Upper lobe of right lung (tissue), 1 donor: Measurements from ENCODE around the gene ESR2. TPM values are rescaled to one million over a fixed set of nuclear protein-coding genes. Genes with fewer than 3 reads are reported as not detected.

Experiments
- ATAC-seq: fragments of 200-7000 bp; cut with Tn5 transposase; one replicate; pipeline ENCODE4 v1.9.1; 2020; ENCODE audit warnings: mild to moderate bottlenecking, moderate library complexity
- DNase-seq: peaks from one replicate; pipeline ENCODE4 v3.0.0-alpha.2; 2020
- H3K27ac ChIP-seq: fragments of 200-600 bp; one replicate; pipeline ENCODE4 v1.8.0; 2022
- H3K27me3 ChIP-seq: fragments of 200-600 bp; one replicate; pipeline ENCODE4 v1.8.0; 2022; ENCODE audit warnings: mild to moderate bottlenecking
- H3K36me3 ChIP-seq: fragments of 200-600 bp; one replicate; pipeline ENCODE4 v1.8.0; 2022
- H3K4me1 ChIP-seq: fragments of 200-600 bp; one replicate; pipeline ENCODE4 v1.8.0; 2022
- H3K4me3 ChIP-seq: fragments of 200-600 bp; one replicate; pipeline ENCODE4 v1.8.0; 2022; ENCODE audit warnings: mild to moderate bottlenecking
- H3K9me3 ChIP-seq: fragments of 200-600 bp; one replicate; pipeline ENCODE4 v1.8.0; 2022
- intact Hi-C: fragments of 100-400 bp; cut with DNase I; formaldehyde crosslinking; loops from one replicate; pipeline ENCODE4 v1.11.0; 2022
- total RNA-seq: library from RNA; stranded (reverse); fragmentation: NEBNext Ultra II Directional; extraction: Animal tissue kit (Norgen Biotek cat#: 25700); gene quantifications from one replicate; pipeline ENCODE4 v1.2.1, GENCODE V29; 2021
- TF ChIP-seq, protein P1 (sequence below): fragments of 200-600 bp; IDR thresholded peaks from one replicate; pipeline ENCODE4 v1.8.0; 2022; ENCODE audit warnings: antibody characterized with exemption
- donor health status: DM: no; HTN: yes; CAD: no; lungs with severe emphysema.

ESR2 gene
- total RNA-seq, 1 donor from 2014 or later = 1.3 TPM

DNA sequence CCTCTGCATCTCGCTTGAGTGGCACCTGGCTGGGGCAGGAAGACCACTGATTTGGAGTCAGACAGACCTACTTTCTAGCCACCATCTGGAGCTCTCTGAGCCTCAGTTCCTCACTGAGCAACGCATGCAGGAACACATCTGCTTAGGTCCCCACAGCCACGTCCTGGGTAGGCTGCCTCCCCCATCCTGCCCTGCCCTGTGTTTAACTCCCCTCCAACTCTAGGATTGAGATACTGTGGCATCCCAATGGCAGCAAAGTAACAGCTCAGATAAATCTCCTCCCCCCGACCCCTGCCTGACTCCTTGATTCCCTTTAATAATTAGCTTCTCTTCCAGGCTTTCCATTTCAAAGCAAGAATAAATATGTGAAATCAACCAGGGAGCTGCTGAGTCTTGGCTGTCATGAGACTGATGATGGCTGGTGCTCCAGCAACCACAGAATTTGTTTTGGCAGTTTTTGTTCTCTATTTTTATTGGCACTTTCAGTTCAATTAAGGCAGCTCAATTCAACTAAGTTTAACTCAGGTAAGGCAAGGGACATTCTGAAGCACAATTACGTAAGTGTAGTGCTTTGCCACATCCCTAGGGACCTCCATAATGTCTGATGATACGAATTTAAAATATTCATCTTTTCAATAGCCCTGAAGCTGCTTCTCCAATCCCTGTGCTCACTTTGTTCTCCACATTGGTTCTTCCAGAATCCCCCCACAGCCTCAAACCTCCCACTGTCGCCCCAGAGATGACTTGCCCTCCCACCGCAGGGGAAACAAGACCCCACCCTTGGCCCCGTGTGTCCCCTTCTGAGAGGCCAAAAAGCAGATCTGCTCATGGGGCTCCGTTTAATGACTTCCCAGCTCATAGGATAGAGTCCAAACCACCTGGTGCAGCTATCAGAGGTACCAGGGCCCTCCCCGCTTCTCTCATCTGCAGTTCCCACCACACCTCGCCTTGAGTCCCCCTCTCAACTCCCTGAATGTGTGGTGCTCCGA is 58.2 kb downstream of the ESR2 start:
- DNase-seq = no peak
- H3K4me3 ChIP-seq = no peak overlapping the region
- no peaks in the 10 kb centered on the region for H3K36me3 ChIP-seq
- H3K4me1 ChIP-seq = no peaks in the 10 kb centered on the region
- no peak for ATAC-seq
- TF ChIP-seq, protein P1, sequence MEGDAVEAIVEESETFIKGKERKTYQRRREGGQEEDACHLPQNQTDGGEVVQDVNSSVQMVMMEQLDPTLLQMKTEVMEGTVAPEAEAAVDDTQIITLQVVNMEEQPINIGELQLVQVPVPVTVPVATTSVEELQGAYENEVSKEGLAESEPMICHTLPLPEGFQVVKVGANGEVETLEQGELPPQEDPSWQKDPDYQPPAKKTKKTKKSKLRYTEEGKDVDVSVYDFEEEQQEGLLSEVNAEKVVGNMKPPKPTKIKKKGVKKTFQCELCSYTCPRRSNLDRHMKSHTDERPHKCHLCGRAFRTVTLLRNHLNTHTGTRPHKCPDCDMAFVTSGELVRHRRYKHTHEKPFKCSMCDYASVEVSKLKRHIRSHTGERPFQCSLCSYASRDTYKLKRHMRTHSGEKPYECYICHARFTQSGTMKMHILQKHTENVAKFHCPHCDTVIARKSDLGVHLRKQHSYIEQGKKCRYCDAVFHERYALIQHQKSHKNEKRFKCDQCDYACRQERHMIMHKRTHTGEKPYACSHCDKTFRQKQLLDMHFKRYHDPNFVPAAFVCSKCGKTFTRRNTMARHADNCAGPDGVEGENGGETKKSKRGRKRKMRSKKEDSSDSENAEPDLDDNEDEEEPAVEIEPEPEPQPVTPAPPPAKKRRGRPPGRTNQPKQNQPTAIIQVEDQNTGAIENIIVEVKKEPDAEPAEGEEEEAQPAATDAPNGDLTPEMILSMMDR = no peak
- no peaks in the 10 kb centered on the region for H3K9me3 ChIP-seq
- intact Hi-C loops = no loop called here
- no peak overlapping the region for H3K27ac ChIP-seq
- no peaks in the 10 kb centered on the region for H3K27me3 ChIP-seq

DNA sequence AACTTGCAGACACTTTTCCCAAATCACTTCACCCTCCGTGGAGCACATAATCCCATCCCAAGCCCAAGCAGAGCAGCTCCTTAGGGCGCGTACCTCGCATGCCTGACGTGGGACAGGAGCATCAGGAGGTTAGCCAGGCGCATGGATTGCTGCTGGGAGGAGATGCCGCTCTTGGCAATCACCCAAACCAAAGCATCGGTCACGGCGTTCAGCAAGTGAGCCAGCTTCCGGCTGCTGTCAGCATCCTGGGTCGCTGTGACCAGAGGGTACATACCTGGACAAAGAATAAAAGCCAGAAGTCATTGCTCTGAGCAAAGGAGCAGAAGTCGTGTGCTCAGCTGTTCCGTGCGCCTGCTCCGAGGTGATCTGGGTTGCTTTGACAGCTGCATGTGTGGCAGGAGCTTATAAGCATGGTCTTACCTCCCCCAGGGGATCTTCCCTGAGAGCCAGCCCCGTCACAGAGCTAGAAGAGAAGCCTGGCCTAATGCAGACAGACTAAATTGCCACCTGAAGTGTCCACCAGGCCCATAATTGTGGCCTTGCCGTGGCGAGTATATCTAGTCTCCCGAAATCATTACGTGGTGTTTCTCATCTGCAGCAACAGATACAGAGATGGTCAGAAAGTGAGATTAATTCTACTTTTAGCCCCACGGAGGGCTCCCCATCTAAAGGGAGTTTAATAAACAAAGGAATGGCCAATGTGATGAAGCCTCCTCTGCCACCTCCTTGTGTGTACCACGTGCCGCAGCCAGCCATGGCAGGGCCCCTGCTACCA is 59.1 kb downstream of the ESR2 start:
- Histone ChIP-seq H3K27me3 (no peaks in the 10 kb centered on the region), H3K4me1 (no peaks in the 10 kb centered on the region), H3K27ac (no peak overlapping the region), H3K9me3 (no peaks in the 10 kb centered on the region), H3K4me3 (no peak overlapping the region), H3K36me3 (no peaks in the 10 kb centered on the region)
- ATAC-seq (no peak), DNase-seq (no peak)
- intact Hi-C loops = no loop called here
- TF ChIP-seq, protein P1 = no peak

DNA sequence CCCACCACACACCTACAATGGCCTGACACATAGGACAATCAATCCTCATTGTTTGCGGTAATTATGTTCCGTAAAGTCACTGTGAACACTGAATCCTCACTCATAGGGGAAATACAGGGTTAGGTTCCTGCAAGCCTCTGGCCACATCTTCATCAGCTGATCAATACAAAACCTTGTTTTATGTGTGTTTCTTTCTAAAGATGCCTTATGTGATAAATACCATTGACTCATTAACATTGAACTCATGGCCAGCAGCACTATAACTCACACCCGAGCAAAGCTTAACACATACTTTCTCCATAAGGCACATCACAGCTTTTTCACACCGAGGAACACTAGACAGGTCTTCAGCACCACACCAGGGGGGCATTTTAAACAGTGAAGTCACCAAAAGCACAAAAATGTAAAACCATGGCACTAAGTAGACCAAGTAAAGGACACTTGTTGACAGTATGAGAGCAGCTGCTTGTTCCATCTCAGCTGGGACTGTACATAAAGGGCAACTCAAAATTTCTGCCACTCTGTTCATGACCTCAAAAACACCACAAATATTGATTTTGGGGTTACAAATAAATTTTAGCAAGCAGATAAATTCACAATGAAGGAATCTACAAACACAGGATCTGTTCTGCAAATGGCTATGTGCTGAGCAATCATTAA is 60.5 kb downstream of the ESR2 start:
- Histone ChIP-seq H3K4me3 (no peak overlapping the region), H3K27me3 (no peaks in the 10 kb centered on the region), H3K4me1 (no peaks in the 10 kb centered on the region), H3K27ac (no peak overlapping the region), H3K9me3 (no peaks in the 10 kb centered on the region), H3K36me3 (peaks cover 6% of the 10 kb centered on the region)
- intact Hi-C loops = no loop called here
- DNase-seq (no peak), ATAC-seq (no peak)
- TF ChIP-seq, protein P1 = no peak

DNA sequence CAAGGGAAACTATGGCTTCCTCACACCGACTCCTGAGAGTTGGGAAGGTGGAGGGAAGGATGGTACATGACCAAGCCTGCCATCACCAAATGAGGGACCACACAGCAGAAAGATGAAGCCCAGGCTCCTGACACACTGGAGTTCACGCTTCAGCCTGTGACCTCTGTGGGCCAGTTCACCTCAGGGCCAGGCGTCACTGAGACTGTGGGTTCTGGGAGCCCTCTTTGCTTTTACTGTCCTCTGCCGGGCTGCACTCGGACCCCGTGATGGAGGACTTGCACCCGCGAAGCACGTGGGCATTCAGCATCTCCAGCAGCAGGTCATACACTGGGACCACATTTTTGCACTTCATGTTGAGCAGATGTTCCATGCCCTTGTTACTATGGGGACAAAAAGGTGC is 61.2 kb downstream of the ESR2 start:
- TF ChIP-seq, protein P1 = no peak
- ATAC-seq (no peak), DNase-seq (no peak)
- Histone ChIP-seq H3K36me3 (peaks cover 13% of the 10 kb centered on the region), H3K4me3 (no peak overlapping the region), H3K27me3 (no peaks in the 10 kb centered on the region), H3K9me3 (no peaks in the 10 kb centered on the region), H3K27ac (no peak overlapping the region), H3K4me1 (no peaks in the 10 kb centered on the region)
- intact Hi-C loops = no loop called here

DNA sequence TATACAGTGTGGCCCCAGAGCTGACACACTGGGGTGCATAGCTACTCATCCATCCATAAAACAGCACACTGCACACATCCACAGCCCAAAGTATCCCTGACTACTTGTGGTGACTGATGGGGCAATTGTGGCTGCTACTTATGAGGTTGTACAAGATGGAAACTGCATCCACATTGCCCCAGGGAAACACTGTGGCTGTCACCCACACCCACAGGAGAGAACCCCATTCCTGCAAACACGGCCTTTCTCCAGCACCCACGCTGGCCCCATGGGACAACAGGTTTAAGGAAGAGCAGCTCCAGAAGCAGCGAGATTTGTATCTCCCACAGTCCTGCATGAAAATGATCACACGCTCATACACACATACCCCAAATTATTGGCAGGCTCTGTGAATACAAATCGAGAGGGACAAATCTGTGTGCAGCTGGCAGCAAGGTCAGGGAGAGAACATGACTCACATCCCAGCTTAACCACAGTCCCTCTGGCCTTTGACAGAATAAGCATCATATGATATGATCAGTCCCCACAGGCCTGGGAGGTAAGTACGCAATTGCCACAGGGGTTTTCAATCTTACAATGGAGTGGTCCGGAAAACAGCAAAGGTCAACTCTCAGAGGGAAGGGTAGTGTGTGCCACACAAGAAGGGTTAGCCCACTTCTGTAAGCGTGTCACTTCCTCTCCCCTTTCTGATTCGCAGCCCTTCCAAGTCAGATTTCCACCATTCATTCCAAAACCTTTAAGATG is 61.9 kb downstream of the ESR2 start:
- DNase-seq (no peak), ATAC-seq (peak; percentile 29)
- Histone ChIP-seq H3K4me1 (no peaks in the 10 kb centered on the region), H3K9me3 (no peaks in the 10 kb centered on the region), H3K27me3 (no peaks in the 10 kb centered on the region), H3K4me3 (no peak overlapping the region), H3K36me3 (peaks cover 20% of the 10 kb centered on the region), H3K27ac (no peak overlapping the region)
- intact Hi-C loops = no loop called here
- TF ChIP-seq, protein P1 = no peak
